HCT116 (cell line): ENCODE data around the gene CCDC182.

Source experiments
- ATF3 ChIP-seq: IDR thresholded peaks from 2 replicates; pipeline ENCODE4 v1.6.1; 2012
- CBX3 ChIP-seq: IDR thresholded peaks from 2 replicates; pipeline ENCODE4 v1.6.1; 2012; ENCODE audit warnings: low read depth
- CEBPB ChIP-seq: IDR thresholded peaks from 2 replicates; pipeline ENCODE4 v1.6.1; 2012; ENCODE audit warnings: low read depth
- CTCF ChIP-seq, 3 experiments: fragments of 200-600 bp in 1 of 3; sonication (generic) in 1 of 3; IDR thresholded peaks in 2 of 3; conservative IDR thresholded peaks in 1 of 3; 2 replicates each; pipeline ENCODE4 v1.5.1; 2012 to 2017; ENCODE audit warnings: low read depth in 2 of 3, low read length in 2 of 3, antibody characterized with exemption in 1 of 3, borderline replicate concordance in 1 of 3, control low read depth in 1 of 3, mild to moderate bottlenecking in 1 of 3, mixed read lengths in 1 of 3, mixed run types in 1 of 3, moderate library complexity in 1 of 3; ENCODE audit not compliant: insufficient read depth in 1 of 3
- EGR1 ChIP-seq: IDR thresholded peaks from 2 replicates; pipeline ENCODE4 v1.6.1; 2012; ENCODE audit warnings: low read depth
- EZH2 ChIP-seq: fragments of 200-600 bp; sonication (generic); IDR thresholded peaks from 2 replicates; pipeline ENCODE4 v1.6.1; 2017; ENCODE audit warnings: antibody characterized with exemption, mixed run types
- EZH2phosphoT487 ChIP-seq: fragments of 200-600 bp; IDR thresholded peaks from 2 replicates; pipeline ENCODE4 v1.6.1; 2018; ENCODE audit warnings: antibody characterized with exemption, borderline replicate concordance
- FOSL1 ChIP-seq: IDR thresholded peaks from 2 replicates; pipeline ENCODE4 v1.6.1; 2012; ENCODE audit warnings: low read depth
- JUND ChIP-seq: IDR thresholded peaks from 2 replicates; pipeline ENCODE4 v1.6.1; 2012
- MAX ChIP-seq: IDR thresholded peaks from 2 replicates; pipeline ENCODE4 v1.6.1; 2012
- POLR2A ChIP-seq: IDR thresholded peaks from 2 replicates; pipeline ENCODE4 v1.7.0; 2011; ENCODE audit warnings: borderline replicate concordance; ENCODE audit not compliant: insufficient read depth, insufficient read length; ENCODE audit errors: extremely low read depth
- POLR2AphosphoS5 ChIP-seq: IDR thresholded peaks from 2 replicates; pipeline ENCODE4 v1.6.1; 2011; ENCODE audit warnings: mild to moderate bottlenecking, low read depth, low read length, moderate library complexity
- SIN3A ChIP-seq: IDR thresholded peaks from 2 replicates; pipeline ENCODE4 v1.6.1; 2012; ENCODE audit warnings: low read depth
- ZNF274 ChIP-seq: fragments of 200-500 bp; sonication (Bioruptor generic); IDR thresholded peaks from 2 replicates; pipeline ENCODE4 v1.6.1; 2014; ENCODE audit warnings: mild to moderate bottlenecking, low read depth, low read length, inconsistent platforms

GRCh38 chr17:57722704-57723043 lies 22.4 kb downstream of the CCDC182 start:
- TF ChIP-seq CTCF (IDR thresholded peaks at IDR 0.05 in 2 of 3, conservative IDR thresholded peaks at IDR 0.05 in 1 of 3; ENCODE audit: borderline replicate concordance in 1 of 3, insufficient read depth in 1 of 3, low read depth in 2 of 3, low read length in 2 of 3) (no peak), FOSL1 (no peak), POLR2A (no peak), EZH2 (no peak), POLR2AphosphoS5 (no peak), EZH2phosphoT487 (no peak), ZNF274 (no peak), CBX3 (no peak), MAX (no peak), EGR1 (no peak), SIN3A (no peak), CEBPB (no peak), ATF3 (no peak), JUND (no peak)
